Stimulated activated CD8-positive, alpha-beta memory T cell treated with anti-CD3 and anti-CD28 coated beads, Interleukin-12 subunit alpha, Interleukin-12 subunit beta, amount 100 ng/mL, for 4 hours (primary cell): Measurements from ENCODE around the gene SLC2A4RG.
"Not testable (repeated sequence)": the region's sequence is repeated elsewhere in the genome, so short reads cannot be mapped to it uniquely, and the experiment has no call there.

Source experiments
- DNase-seq: peaks from one replicate; pipeline ENCODE4 v3.0.0-alpha.2; 2020; ENCODE audit warnings: low read depth

Gene SLC2A4RG

DNA sequence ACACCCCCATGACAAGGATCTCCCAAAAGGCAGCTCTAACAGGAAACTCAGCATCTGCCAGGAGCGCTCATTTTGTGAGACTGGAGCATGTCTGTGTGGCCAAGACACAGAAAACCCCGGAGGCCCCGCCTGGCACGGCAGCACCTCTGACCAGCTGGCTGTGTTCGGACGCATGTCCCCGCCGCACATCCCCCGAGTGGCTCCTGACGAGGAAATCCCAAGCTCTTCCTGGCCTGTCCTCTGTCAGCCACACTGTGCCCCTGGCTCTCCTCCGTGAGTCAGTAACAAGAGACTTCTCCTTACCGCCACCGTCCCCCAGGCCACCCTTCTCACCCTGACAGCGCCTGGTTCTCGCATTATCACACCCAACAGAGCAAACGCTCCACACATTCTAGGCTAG is 14.4 kb downstream of the SLC2A4RG start:
- DNase-seq, result no peak

DNA sequence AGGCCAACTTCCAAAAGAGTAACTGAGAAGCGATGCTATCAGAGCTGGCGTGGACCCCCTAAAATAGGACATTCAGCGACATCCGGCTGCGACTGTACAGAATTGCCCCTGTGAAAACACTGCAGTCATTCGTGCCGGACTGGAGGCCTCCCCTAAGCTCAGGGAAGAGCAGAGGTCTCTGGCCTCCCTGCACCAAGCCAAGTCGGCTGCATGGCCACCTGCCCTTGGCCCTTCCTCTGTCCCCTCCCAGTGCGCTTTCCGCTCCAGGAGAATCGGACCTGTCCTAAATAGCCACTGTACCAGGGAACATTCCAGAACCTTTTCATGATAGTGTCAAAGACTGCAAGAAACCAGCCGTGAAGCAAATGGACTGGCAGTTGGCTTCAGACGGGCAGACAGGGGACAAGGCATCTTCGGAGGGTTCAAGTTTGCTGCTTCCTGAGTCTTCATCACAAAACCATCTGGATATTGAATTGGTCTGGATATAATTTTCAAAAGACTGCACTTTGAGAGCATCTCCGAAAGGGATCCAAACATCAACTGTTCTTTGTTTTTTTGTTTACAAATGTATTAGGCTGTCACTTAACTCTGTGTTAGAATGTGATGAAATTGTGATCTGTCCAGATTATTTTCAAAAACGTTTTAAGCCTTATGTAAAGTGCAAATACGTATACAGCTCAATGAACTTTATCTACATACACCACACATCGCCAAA is 16.5 kb downstream of the SLC2A4RG start:
- DNase-seq, result no peak

DNA sequence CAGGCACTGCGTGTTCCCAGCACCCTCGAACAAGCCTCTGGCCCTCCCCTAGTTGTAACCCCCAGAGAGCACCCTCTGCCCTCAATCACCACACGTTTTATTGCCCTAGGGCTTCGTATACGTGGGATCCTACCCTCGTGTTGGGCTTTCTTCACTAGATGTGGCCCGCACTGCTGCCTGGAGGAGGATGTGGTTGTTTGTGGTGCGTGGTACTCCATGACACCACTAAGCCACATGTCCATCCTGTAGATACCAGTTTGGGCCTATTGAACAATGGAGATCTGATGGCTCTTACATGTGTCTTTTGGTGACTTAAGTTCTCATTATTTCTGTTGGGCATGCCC is 17.0 kb downstream of the SLC2A4RG start:
- no peak for DNase-seq

- no peak for DNase-seq
Measured at GRCh38 chr20:63758152-63758551, 18.6 kb downstream of the SLC2A4RG start.

GRCh38 chr20:63759377-63759901 is 19.9 kb downstream of the SLC2A4RG start:
- no peak for DNase-seq

GRCh38 chr20:63765082-63765873 is 25.7 kb downstream of the SLC2A4RG start:
- no peak for DNase-seq

GRCh38 chr20:63765902-63766301 is 26.3 kb downstream of the SLC2A4RG start:
- DNase-seq, result no peak

DNA sequence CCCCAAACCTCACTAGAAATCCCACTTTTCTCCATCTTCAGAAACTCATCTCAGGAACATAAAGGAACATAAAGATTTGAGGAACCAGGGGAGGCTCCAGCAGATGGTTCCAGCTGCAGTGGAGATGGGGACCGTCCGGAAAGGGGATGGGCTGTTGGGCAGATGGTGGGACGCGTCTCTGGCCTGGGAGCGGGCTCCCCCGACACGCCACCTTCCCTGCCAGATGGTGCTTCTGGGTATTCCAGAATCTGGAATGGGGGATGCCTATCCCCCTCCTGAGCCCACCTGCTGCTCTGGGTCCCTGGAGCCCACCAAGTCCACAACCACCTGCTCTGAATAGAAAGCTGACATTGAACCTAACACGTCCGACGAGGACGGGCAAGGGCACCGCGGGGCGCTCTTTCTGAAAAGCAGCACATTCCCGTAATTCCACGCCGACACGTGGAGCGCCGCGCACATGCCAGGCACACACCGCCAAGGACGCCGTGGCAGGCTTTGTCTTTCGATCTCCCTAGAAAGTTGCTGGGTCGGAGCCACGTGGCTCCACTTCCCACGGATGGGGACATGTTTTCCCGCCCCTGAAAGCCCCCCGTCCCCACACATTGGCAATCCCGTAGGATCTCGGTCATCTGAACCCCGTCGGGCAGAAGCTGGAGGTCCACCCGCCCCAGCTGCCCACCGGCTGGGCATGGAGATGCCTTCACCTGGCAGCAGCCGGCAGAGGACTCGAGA is 27.3 kb downstream of the SLC2A4RG start:
- DNase-seq, result no peak

GRCh38 chr20:63767456-63767855 is 27.9 kb downstream of the SLC2A4RG start:
- no peak for DNase-seq

GRCh38 chr20:63767886-63768285 is 28.3 kb downstream of the SLC2A4RG start:
- no peak for DNase-seq

GRCh38 chr20:63768591-63769515 is 29.3 kb downstream of the SLC2A4RG start:
- no peak for DNase-seq

DNA sequence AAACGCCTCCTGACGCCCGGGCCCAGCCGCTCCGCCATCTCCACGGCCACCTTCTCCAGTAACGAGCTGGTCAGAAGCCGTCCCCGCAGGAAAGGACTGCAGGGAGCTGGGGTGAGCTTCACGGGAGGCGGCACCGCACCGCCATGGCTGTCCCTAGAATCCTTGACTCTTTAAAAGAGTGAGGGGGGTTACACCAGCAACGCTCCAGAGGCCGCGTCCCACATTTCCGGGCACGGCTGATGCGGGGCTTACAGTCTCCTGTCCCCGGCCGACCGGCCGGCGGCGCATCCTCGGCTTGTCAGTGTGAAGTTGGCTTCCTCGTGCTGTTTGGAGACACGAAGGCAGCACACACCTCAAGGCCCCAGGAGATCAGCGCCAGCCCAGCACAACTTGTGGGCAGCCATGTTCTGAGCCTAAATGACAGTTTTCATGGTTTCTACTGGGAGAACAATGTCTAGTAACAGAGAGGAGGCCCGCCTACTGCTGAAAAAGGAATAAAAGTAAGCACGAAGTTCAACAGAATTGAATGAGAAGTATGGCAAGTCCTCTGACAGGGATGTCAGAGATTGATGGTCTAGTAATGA is 30.4 kb downstream of the SLC2A4RG start:
- DNase-seq, result no peak

DNA sequence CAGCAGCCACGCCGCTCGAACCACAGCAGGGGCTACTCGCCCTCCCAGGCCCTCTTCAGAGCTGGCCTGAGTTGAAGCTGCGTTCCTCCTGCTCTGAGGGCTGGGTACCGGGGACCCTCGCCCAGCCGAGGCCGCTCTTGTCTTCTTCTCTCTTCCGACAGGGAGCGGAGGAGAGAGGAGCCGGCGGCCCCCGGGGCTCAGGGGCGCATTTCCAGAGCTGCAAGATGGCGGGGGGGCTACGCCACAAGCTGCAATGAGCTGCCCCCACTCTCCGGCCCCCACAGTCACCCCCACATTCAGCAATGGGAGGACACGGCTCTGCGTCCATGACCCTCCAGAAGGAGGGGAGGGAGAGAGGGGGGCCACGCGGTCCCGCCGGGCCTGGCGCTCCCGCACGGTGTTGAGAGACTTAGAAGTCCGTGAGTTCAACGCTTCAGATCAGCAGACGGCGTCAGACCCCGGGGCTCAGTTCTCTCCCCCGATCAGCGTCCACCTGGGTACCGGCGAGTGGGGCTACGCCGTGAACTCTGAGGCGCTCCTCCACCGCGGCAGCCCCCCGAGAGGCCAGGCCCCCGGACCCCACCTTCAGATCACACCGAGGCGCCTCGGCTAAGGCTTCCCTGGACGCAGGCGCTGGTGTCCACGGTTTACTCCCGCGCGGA is 31.6 kb downstream of the SLC2A4RG start:
- DNase-seq, result no peak

DNA sequence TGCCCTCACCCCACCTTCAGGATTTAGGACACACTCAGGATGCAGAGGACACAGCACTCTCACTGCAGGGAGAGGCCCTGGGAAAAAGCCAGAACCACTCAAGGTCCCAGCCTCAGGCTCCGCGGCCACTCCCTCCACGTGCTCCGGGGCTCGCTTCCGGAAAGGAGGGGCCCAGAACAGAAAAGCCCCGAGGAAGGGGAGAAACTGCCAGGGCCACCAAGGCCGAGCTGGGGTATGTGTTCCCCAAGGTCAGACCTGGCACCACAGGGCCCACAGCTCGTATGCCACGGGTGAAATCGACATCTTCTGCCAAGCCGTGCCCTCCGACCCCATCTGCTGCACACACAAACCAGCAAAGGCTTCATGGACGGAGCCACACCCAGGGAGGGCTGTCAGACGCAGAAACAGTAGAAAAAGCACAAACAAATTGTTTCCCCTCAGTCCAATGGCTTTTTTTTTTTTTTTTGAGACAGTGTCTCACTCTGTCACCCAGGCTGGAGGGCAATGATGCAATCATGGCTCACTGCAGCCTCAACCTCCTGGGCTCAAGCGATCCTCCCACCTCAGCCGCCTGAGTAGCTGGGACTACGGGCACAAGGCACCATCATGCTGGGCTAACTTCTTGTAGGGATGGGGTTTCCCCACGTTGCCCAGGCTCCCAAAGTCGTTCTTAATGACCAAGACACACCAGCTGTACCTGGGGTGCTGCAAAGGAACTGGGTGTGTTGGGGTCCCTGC is 33.4 kb downstream of the SLC2A4RG start:
- no peak for DNase-seq

- DNase-seq, result no peak
Measured at GRCh38 chr20:63773571-63774241, 34.1 kb downstream of the SLC2A4RG start.

GRCh38 chr20:63774306-63774705 is 34.7 kb downstream of the SLC2A4RG start:
- DNase-seq, result no peak

DNA sequence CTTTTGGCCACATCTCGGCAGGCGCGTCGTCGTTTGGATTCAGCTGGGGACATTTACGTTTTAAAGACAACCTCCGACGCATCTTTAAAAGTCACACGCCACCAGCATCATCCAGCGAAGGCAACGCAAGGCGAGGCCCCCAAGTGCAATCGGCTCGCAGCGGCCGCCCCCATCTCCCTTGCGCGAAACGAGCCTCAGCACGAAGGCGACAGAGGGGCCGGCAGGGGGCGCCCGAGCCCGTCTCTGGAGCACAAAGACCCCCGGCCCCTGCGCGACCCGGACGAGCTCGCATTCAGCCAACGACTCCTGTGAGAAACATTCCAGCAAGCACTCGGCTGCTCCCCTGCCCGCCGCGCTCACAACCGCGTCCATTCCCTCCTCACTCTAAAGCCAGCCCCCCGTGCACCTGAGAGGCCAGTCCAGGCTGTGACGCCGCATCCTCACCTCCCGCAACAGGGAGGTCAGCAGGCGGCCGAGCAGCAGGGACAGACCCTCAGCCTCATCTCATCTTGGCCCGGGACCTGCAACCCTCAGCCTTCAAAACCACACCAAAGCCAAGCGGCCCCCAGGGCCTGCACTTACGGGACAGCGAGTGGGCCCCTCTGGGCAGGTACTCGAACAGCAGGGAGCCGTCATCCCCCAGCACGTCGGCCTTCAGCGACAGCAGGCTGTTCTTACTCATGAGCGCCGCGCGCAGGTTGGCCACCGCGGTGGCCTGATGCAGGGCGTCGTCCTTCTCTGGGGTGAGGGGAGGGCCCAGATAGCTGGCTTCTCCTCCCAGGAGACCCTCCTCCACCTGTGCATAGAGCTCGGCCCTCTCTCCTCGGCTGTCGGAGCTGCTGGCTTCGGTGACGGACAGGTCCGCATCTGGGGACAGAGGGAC is 35.8 kb downstream of the SLC2A4RG start:
- DNase-seq, result no peak

DNA sequence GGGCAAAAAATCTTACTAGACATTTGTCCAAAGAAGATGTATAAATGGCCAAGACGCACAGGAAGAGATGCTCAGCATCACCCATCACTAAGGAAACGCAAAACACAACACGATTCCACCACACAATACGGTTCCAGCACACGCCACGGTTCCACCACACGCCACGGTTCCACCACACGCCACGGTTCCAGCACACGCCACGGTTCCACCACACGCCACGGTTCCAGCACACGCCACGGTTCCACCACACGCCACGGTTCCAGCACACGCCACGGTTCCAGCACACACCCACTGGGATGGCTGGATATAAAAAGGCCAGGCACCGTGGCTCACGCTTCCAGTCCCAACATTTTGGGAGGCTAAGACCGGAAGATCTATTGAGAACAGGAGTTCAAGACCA is 37.3 kb downstream of the SLC2A4RG start:
- DNase-seq, result not testable (repeated sequence)
